SK-N-MC (cell line): ENCODE results near the gene CFAP57.

ENCODE experiments used
- EZH2 ChIP-seq: fragments of 200-600 bp; sonication (generic); IDR thresholded peaks from one replicate; pipeline ENCODE4 v1.6.1; 2017; ENCODE audit warnings: antibody characterized with exemption
- POLR2AphosphoS5 ChIP-seq: IDR thresholded peaks from 2 replicates; pipeline ENCODE4 v1.6.1; 2012; ENCODE audit warnings: mild to moderate bottlenecking, low read depth, low read length, borderline replicate concordance

DNA sequence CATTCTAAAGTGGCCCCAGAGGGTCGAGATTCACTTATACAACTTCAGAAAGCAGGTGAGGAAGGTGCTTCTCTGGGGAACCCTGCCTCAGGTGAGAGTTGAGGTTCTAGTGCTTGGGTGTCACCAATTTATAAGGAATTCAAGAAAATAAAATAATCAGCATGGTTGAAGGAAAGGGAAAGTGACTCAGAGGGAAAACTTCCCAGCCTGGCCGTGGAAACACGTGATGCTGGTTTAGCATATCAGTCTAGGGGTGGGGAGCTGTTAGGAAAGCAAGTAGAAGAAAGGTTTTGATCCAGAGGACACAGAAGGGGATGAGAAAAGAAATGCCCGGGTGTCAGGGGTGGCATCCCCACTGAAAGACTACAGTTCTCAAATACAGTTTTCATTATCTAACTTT, 59.9 kb downstream of the CFAP57 start:
- TF ChIP-seq POLR2AphosphoS5 (no peak), EZH2 (no peak)
